HG03469 (cell line): ENCODE results near the gene CDCP1.
A peak's percentile ranks its signal among the peaks of the same experiment; 100 is the strongest.
"Not testable (repeated sequence)": the region's sequence is repeated elsewhere in the genome, so short reads cannot be mapped to it uniquely, and the experiment has no call there.

ENCODE experiments used
- ATAC-seq: cut with Tn5 transposase; IDR thresholded peaks from one replicate; pipeline ENCODE4 v1.9.1; 2021; ENCODE audit warnings: mild to moderate bottlenecking, moderate library complexity, moderate number of reproducible peaks; ENCODE audit not compliant: unreplicated experiment

Gene CDCP1

DNA sequence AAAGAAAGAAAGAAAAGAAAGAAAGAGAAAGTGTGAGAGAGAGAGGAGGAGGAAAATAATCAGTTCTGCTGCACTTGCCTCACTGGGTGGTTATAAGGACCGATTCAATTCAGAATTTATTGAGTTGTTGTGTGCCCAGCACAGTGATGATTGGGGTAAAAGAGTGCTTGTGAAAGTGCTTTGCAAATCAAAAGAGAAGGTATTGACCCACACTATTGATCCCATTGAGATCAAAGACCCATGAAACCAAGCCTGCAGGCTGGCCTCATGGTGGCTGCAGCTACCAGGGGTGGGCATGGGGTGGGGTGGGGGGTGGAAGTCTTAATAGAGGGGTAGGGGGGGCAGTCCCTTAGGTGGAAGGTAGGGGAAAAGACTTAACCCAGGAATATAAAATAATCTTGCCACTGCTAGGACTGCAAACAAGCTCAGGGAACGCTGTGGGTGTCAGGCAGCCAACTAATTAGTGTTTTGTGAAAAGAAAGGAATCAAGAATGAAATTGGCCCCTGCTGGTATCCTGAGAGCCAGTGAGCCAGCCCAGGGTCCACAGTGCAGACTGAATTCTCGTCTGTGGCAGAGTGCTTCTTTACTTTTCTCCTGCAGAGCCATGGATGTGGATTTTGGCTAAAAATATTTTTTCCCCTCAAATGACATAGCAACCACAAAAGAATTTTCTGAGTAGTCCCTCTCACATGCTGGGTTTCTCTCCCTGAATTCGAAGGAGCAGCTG, 85.8 kb downstream of the CDCP1 start:
- ATAC-seq, result no peak

GRCh38 chr3:45059132-45059531, 87.0 kb downstream of the CDCP1 start:
- ATAC-seq, result no peak

GRCh38 chr3:45057557-45057956, 88.6 kb downstream of the CDCP1 start:
- ATAC-seq, result no peak

- no peak for ATAC-seq
Observed at GRCh38 chr3:45056608-45057301, 89.4 kb downstream of the CDCP1 start.

GRCh38 chr3:45055411-45056143, 90.6 kb downstream of the CDCP1 start:
- no peak for ATAC-seq

DNA sequence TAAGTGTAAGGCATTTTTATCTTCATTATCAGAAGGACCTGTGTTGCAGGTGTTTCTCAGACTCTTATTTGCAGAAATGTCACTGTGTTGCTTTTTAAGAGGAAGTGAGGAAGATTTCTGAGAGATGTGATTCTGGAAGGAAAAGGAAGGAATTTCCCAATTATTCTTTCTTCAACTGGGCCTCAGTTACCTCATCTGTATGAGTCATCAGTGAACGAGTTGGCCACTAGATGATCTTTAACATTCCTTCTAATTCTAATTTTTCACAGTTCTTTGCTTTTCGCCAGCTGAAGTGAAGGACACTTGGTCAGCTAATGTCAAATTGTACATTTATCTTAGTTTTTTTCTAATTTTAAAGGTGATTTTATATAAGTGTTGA, 91.2 kb downstream of the CDCP1 start:
- ATAC-seq, result no peak

DNA sequence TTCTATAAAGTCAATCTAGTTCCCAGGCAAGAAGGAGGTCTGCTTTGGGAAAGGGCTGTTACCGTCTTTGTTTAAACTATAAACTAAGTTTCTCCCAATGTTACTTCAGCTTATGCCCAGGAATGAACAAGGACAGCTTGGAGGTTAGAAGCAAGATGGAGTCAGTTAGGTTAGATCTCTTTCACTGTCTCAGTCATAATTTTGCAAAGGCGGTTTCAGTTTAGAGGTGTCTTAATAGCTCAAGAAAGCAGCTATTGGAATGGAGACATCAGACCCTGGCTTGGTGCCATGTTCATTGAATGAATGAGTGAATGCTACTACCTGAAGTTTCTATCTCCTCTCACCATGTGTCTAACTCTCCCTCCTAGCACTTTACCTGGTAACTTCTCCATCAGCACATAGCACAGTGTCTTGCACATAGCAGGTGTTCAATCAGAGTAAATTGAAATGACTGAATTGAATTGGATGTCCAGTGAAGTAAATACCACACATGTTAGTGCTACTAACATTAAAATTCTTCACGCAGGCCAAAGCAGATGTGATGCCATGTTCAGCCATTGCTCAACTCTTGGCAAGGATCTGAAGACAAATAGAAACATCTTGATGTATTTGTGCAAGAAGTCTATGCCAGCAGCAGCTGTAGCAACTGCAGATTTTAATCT, 91.9 kb downstream of the CDCP1 start:
- ATAC-seq, result no peak

DNA sequence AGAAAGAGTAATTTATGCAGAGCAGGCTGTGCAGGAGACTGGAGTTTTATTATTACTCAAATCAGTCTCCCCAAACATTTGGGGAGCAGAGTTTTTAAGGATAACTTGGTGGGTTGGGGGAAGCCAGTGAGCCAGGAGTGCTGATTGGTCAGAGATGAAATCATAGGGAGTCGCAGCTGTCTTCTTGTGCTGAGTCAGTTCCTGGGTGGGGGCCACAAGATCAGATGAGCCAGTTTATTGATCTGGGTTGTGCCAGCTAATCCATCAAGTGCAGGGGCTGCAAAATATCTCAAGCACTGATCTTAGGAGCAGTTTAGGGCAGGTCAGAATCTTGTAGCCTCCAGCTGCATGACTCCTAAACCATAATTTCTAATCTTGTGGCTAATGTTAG, 92.4 kb downstream of the CDCP1 start:
- not testable (repeated sequence) for ATAC-seq

- no peak for ATAC-seq
Observed at GRCh38 chr3:45051685-45052084, 94.5 kb downstream of the CDCP1 start.

GRCh38 chr3:45049807-45050206, 96.4 kb downstream of the CDCP1 start:
- no peak for ATAC-seq

- no peak for ATAC-seq
Observed at GRCh38 chr3:45048244-45048643, 97.9 kb downstream of the CDCP1 start.

DNA sequence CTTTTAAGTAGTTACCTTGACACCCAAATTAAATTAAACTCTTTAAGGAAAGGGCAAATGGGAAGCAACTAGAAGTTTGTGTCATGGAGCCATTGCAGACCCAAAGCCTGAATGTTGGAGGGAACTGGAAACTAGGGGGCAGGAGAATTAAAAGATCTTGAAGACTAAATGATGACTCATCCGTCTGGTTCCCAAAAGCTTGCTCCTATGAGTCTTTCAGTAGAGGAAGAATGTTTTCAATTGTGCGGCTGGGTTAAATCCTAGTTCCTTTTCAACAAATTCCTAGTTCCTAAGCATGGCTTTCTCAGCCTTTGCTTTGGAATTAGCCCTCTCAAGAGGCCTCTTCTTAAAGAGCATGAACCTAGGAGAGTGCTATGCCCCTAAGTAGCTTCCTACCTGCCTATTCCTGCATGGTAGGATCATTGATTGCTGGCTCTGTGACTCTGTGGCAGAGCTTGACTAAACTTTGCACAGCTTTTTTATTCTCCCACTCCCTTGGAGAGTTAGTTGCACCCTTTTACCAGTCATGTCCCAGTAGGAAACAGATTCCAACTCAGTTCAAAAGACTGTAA, 102.4 kb downstream of the CDCP1 start:
- no peak for ATAC-seq

DNA sequence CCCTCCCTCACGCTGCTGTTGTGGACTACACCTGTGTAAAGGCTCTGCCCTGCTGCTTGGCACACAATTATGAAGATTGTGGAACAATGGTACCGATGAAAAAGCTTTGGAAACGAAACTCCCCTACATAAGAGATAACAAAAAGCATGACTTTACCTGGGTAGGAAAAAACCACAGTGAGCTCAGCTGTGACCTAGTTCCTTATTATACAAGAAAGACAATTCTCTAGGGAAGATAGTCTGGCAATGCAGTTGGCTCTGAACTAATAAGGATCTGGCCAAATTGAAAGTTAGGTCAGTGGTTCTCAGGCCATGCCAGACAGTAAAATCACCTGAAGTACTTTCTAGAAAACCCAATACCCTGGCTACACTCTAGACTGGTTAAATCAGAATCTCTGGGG, 104.0 kb downstream of the CDCP1 start:
- no peak for ATAC-seq

DNA sequence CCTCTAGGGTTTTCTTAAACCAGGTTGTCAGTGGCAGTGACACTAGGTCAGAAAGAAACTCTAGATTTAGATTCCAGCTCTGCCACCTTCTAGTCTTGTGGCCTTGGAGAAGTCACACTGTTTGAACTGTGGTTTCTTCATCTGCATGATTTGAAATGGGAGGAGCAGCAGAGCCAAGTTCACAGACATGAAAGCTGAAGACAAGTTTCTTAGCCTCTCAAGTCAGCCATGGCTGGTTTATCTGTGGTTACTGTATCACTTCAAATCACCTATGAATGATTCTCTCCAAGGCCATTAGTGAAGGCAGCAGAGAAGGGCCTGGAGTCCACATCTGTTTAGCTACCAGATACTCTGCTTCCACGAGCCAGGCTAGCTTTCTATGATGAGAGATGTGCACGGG, 104.5 kb downstream of the CDCP1 start:
- no peak for ATAC-seq

DNA sequence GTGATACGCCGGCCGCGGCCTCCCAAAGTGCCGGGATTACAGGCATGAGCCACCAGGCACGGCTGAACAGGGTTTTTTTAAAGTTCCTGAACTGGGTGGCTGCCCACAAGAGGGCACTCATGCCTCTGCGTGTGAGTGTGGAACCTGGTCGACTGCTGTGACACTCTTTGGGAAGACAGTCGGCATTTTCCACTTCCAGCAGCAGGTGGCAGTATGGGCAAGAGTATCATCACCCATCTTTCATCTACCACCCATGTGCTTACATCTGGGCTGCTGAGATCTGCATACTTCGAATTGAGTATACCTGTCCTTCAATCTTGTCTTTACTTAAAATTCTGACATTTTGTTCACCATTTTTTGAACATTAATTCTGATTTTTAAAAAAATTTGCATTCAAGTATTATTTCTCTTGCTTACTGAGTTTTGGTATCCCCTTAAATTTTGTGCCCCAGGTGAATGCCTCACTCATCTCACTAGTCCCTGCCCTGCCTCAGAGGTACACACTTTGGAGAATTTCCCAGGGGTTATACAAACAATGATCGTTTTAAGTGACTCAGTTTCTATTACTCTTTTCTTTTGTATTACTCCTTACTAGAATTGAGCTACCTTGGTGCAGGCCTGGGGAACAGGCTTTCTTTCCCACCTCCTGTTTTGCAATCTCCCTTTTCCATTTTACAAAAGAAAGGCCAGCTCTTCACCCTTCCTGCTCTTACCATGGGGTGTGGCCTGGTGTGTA, 108.3 kb downstream of the CDCP1 start:
- ATAC-seq, result peak; percentile 41

DNA sequence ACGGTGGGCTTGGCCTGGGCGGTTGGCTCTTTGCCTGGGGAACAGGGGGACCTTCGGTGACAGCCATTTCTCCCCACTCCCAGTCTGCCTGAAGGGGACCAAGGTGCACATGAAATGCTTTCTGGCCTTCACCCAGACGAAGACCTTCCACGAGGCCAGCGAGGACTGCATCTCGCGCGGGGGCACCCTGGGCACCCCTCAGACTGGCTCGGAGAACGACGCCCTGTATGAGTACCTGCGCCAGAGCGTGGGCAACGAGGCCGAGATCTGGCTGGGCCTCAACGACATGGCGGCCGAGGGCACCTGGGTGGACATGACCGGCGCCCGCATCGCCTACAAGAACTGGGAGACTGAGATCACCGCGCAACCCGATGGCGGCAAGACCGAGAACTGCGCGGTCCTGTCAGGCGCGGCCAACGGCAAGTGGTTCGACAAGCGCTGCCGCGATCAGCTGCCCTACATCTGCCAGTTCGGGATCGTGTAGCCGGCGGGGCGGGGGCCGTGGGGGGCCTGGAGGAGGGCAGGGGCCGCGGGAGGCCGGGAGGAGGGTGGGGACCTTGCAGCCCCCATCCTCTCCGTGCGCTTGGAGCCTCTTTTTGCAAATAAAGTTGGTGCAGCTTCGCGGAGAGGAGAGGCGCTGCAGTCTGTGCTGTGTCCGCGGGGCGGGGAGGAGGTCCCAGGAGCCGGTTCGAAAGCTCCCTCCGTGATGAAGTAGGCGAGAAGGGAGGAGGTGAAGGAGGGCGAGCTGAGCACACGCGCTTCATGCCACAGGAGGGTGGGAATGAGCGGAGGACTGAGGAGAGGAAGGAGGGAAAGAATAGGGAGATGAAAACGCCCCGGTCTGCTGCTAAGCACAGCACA, 110.5 kb downstream of the CDCP1 start:
- no peak for ATAC-seq

DNA sequence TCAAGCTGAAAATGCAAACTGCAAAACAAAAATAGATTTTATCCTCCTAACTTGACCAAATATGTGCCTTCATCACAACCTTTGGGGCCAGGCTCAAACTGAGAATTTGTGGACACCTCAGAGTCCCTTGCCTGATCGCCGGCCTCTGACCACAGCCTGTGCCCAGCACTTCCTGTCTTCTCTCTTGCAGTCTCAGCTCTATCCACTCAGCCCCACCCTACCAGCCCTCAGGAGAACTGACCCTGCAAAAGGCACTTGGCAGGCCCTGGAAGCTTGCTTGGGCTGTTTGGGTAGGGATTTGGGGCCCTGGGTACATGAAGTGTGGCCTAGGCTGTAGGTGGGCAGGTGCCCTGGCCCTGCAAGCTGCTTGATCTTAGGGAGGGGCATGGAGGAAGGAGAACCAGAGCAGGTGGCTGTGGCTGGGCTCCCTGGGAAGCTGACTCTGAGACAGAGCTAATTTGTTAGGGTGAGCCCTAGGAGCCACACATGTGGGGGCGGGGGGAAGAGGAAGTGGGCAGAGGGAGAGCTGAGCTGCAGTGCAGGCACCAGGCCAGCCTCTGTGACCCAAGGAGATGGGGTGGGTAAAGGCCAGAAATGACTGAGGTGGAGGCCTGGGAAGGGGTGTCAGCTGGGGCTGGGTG, 111.4 kb downstream of the CDCP1 start:
- no peak for ATAC-seq

DNA sequence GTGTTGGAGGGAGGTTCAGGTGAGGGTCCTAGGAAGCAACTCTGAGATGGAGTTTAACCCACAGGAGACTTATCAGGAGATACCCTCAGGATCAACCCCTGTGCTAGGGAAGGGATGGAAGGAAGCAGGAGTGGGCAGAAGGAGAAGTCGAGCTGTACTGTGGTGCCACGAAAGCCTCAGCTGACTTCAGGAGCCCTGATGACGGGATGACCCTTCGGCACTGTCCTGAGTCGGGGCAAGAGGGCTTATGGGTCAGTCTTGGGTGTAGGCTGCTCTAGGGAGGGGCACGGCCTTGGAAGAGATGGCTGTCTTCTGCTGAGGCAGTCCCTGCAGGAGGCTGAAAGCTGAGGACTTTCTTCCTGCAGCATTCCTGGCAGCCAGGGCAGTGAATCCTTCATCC, 112.4 kb downstream of the CDCP1 start:
- no peak for ATAC-seq
